Measurements from ENCODE around the gene PACRG.

DNA sequence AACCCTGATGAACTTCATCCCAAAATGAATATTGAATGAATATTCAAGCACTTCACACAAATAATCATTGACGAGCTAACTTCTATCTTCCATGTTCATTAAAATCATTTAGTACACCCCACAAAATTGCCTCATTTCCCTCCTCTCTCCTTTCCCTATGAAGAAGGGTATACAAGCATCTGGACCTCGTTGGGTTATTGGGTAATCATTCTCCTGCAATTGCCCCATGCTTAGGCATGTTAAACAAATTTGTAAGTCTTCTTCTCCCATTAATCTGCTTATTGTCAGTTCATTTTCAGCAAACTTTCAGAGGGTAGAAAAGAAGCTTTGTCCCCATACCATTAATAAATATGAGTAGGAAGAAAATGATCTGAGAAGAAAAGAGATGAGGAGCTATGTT lies 27.8 kb upstream of the PACRG start:
- TF ChIP-seq, protein P1, sequence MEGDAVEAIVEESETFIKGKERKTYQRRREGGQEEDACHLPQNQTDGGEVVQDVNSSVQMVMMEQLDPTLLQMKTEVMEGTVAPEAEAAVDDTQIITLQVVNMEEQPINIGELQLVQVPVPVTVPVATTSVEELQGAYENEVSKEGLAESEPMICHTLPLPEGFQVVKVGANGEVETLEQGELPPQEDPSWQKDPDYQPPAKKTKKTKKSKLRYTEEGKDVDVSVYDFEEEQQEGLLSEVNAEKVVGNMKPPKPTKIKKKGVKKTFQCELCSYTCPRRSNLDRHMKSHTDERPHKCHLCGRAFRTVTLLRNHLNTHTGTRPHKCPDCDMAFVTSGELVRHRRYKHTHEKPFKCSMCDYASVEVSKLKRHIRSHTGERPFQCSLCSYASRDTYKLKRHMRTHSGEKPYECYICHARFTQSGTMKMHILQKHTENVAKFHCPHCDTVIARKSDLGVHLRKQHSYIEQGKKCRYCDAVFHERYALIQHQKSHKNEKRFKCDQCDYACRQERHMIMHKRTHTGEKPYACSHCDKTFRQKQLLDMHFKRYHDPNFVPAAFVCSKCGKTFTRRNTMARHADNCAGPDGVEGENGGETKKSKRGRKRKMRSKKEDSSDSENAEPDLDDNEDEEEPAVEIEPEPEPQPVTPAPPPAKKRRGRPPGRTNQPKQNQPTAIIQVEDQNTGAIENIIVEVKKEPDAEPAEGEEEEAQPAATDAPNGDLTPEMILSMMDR (IDR thresholded peaks at IDR 0.05; ENCODE audit: insufficient read depth, low read length, poor library complexity, severe bottlenecking) = no peak
- TF ChIP-seq EZH2phosphoT487 (conservative IDR thresholded peaks at IDR 0.05; ENCODE audit: low read length) = no peak
